ENCODE data around the gene PPIP5K1. TPM values are rescaled to one million over a fixed set of nuclear protein-coding genes. Genes with fewer than 3 reads are reported as not detected.

The PPIP5K1 gene
- total RNA-seq, 2 experiments from 2014 or later = 67.5 to 89.8 TPM

- no peaks in the 10 kb centered on the region for H3K9me2 ChIP-seq (ENCODE audit: insufficient read depth, low read length)
- H3K4me3 ChIP-seq (ENCODE audit: low read depth, low read length, poor library complexity, severe bottlenecking) = no peak overlapping the region
- ChIA-PET CTCF (ENCODE audit: unreplicated experiment) (no interaction called here), POLR2A (no interaction called here)
- no peak overlapping the region for H3K4me2 ChIP-seq (ENCODE audit: low read length)
- no peak for DNase-seq (ENCODE audit: low spot score)
- H3K79me2 ChIP-seq (ENCODE audit: insufficient read depth, low read depth, low read length) = no peaks in the 10 kb centered on the region
- BruUV-seq (replicated peaks) = no TSS peak
- no peaks in the 10 kb centered on the region for H3K4me1 ChIP-seq (ENCODE audit: insufficient read depth, low read length, poor library complexity, severe bottlenecking)
- H3K9me3 ChIP-seq (ENCODE audit: low read length) = peaks cover 10% of the 10 kb centered on the region
- intact Hi-C loops (cut with micrococcal nuclease; ENCODE audit: unreplicated experiment) = no loop called here
- no peak overlapping the region for H3K27ac ChIP-seq (ENCODE audit: low read depth, low read length, poor library complexity, severe bottlenecking)
- no peak overlapping the region for H2AFZ ChIP-seq (ENCODE audit: low read length)
- peaks cover 24% of the 10 kb centered on the region for H3K36me3 ChIP-seq (ENCODE audit: insufficient read depth, low read length)
- TF ChIP-seq EZH2phosphoT487 (IDR thresholded peaks at IDR 0.05; ENCODE audit: borderline replicate concordance, low read depth, low read length) = no peak
- H4K20me1 ChIP-seq (ENCODE audit: insufficient read depth, low read length) = no peaks in the 10 kb centered on the region
These were observed 42.5 kb downstream of the PPIP5K1 start for GRCh38 chr15:43547539-43547938.

GRCh38 chr15:43545426-43545825, 44.6 kb downstream of the PPIP5K1 start:
- Histone ChIP-seq H3K4me1 (ENCODE audit: insufficient read depth, low read length, poor library complexity, severe bottlenecking) (no peaks in the 10 kb centered on the region), H3K4me2 (ENCODE audit: low read length) (no peak overlapping the region), H3K36me3 (ENCODE audit: insufficient read depth, low read length) (peaks cover 24% of the 10 kb centered on the region), H3K79me2 (ENCODE audit: insufficient read depth, low read depth, low read length) (no peaks in the 10 kb centered on the region), H2AFZ (ENCODE audit: low read length) (no peak overlapping the region), H4K20me1 (ENCODE audit: insufficient read depth, low read length) (no peaks in the 10 kb centered on the region), H3K4me3 (ENCODE audit: low read depth, low read length, poor library complexity, severe bottlenecking) (no peak overlapping the region), H3K9me2 (ENCODE audit: insufficient read depth, low read length) (no peaks in the 10 kb centered on the region), H3K27ac (ENCODE audit: low read depth, low read length, poor library complexity, severe bottlenecking) (no peak overlapping the region), H3K9me3 (ENCODE audit: low read length) (peaks cover 10% of the 10 kb centered on the region)
- no TSS peak for BruUV-seq (replicated peaks)
- POLR2A ChIA-PET = interaction anchor here (0.8 kb wide), 1 partner anchor 108 kb away, joined by 5 read pairs; no protein-coding TSS in a partner anchor
- intact Hi-C loops (cut with micrococcal nuclease; ENCODE audit: unreplicated experiment) = no loop called here
- CTCF ChIA-PET (ENCODE audit: unreplicated experiment) = no interaction called here
- no peak for DNase-seq (ENCODE audit: low spot score)
- TF ChIP-seq EZH2phosphoT487 (IDR thresholded peaks at IDR 0.05; ENCODE audit: borderline replicate concordance, low read depth, low read length) (no peak), CTCF (conservative IDR thresholded peaks at IDR 0.05; ENCODE audit: low read length) (no peak)

GRCh38 chr15:43544266-43544665, 45.7 kb downstream of the PPIP5K1 start:
- Histone ChIP-seq H3K36me3 (ENCODE audit: insufficient read depth, low read length) (peaks cover 23% of the 10 kb centered on the region), H3K4me1 (ENCODE audit: insufficient read depth, low read length, poor library complexity, severe bottlenecking) (no peaks in the 10 kb centered on the region), H3K9me2 (ENCODE audit: insufficient read depth, low read length) (no peaks in the 10 kb centered on the region), H2AFZ (ENCODE audit: low read length) (no peak overlapping the region), H3K9me3 (ENCODE audit: low read length) (peaks cover 10% of the 10 kb centered on the region), H4K20me1 (ENCODE audit: insufficient read depth, low read length) (no peaks in the 10 kb centered on the region), H3K4me3 (ENCODE audit: low read depth, low read length, poor library complexity, severe bottlenecking) (no peak overlapping the region), H3K27ac (ENCODE audit: low read depth, low read length, poor library complexity, severe bottlenecking) (no peak overlapping the region), H3K4me2 (ENCODE audit: low read length) (no peak overlapping the region), H3K79me2 (ENCODE audit: insufficient read depth, low read depth, low read length) (no peaks in the 10 kb centered on the region)
- CTCF ChIA-PET (ENCODE audit: unreplicated experiment) = no interaction called here
- no TSS peak for BruUV-seq (replicated peaks)
- POLR2A ChIA-PET = interaction anchor here (0.7 kb wide), 1 partner anchor 14 kb away, joined by 6 read pairs; no protein-coding TSS in a partner anchor
- intact Hi-C loops (cut with micrococcal nuclease; ENCODE audit: unreplicated experiment) = no loop called here
- no peak for DNase-seq (ENCODE audit: low spot score)
- TF ChIP-seq EZH2phosphoT487 (IDR thresholded peaks at IDR 0.05; ENCODE audit: borderline replicate concordance, low read depth, low read length) (no peak), CTCF (conservative IDR thresholded peaks at IDR 0.05; ENCODE audit: low read length) (no peak)
